ENCODE measurements around the gene ROS1.
"Not testable (repeated sequence)": the region's sequence is repeated elsewhere in the genome, so short reads cannot be mapped to it uniquely, and the experiment has no call there.

Gene ROS1

GRCh38 chr6:117425431-117426153, at the start of gene ROS1:
TSS of gene ROS1 (minus strand) at chr6:117425942. CDS start at chr6:117425656, 286 bp downstream.
- Histone ChIP-seq H3K27me3 (ENCODE audit: insufficient read depth, low read length) (no peaks in the 10 kb centered on the region), H3K9me3 (ENCODE audit: insufficient read depth, low read depth, low read length) (no peaks in the 10 kb centered on the region), H3K36me3 (ENCODE audit: insufficient read depth, low read depth, low read length) (no peaks in the 10 kb centered on the region), H3K9ac (ENCODE audit: low read depth, low read length) (no peak within 1 kb of the TSS), H3K27ac (ENCODE audit: low read length) (no peak within 1 kb of the TSS), H3K4me1 (ENCODE audit: insufficient read depth, low read length) (no peaks in the 10 kb centered on the region), H3K4me3 (ENCODE audit: low read length) (no peak within 1 kb of the TSS)

- Histone ChIP-seq H3K9me3 (ENCODE audit: insufficient read depth, low read depth, low read length) (no peaks in the 10 kb centered on the region), H3K9ac (ENCODE audit: low read depth, low read length) (no peak overlapping the region), H3K4me1 (ENCODE audit: insufficient read depth, low read length) (peaks cover 5% of the 10 kb centered on the region; the same call in 1 of the 2 replicates), H3K27me3 (ENCODE audit: insufficient read depth, low read length) (no peaks in the 10 kb centered on the region), H3K27ac (ENCODE audit: low read length) (no peak overlapping the region), H3K4me3 (ENCODE audit: low read length) (no peak overlapping the region), H3K36me3 (ENCODE audit: insufficient read depth, low read depth, low read length) (no peaks in the 10 kb centered on the region)
Measured at GRCh38 chr6:117473401-117473800, 47.7 kb upstream of the ROS1 start.

- Histone ChIP-seq H3K36me3 (ENCODE audit: insufficient read depth, low read depth, low read length) (no peaks in the 10 kb centered on the region), H3K4me3 (ENCODE audit: low read length) (no peak overlapping the region), H3K4me1 (ENCODE audit: insufficient read depth, low read length) (peaks cover 5% of the 10 kb centered on the region; the same call in 1 of the 2 replicates), H3K27ac (ENCODE audit: low read length) (no peak overlapping the region), H3K27me3 (ENCODE audit: insufficient read depth, low read length) (no peaks in the 10 kb centered on the region), H3K9ac (ENCODE audit: low read depth, low read length) (no peak overlapping the region), H3K9me3 (ENCODE audit: insufficient read depth, low read depth, low read length) (no peaks in the 10 kb centered on the region)
Measured at GRCh38 chr6:117472667-117473066, 46.9 kb upstream of the ROS1 start.

GRCh38 chr6:117469791-117470190, 44.0 kb upstream of the ROS1 start:
- Histone ChIP-seq H3K27ac (ENCODE audit: low read length) (no peak overlapping the region), H3K27me3 (ENCODE audit: insufficient read depth, low read length) (no peaks in the 10 kb centered on the region), H3K4me3 (ENCODE audit: low read length) (no peak overlapping the region), H3K36me3 (ENCODE audit: insufficient read depth, low read depth, low read length) (no peaks in the 10 kb centered on the region), H3K9ac (ENCODE audit: low read depth, low read length) (no peak overlapping the region), H3K9me3 (ENCODE audit: insufficient read depth, low read depth, low read length) (no peaks in the 10 kb centered on the region), H3K4me1 (ENCODE audit: insufficient read depth, low read length) (no peaks in the 10 kb centered on the region)

GRCh38 chr6:117469356-117469755, 43.6 kb upstream of the ROS1 start:
- H3K9ac ChIP-seq (ENCODE audit: low read depth, low read length) = no peak overlapping the region
- H3K4me1 ChIP-seq (ENCODE audit: insufficient read depth, low read length) = no peaks in the 10 kb centered on the region
- H3K9me3 ChIP-seq (ENCODE audit: insufficient read depth, low read depth, low read length) = no peaks in the 10 kb centered on the region
- H3K27ac ChIP-seq (ENCODE audit: low read length) = no peak overlapping the region
- H3K4me3 ChIP-seq (ENCODE audit: low read length) = no peak overlapping the region
- H3K27me3 ChIP-seq (ENCODE audit: insufficient read depth, low read length) = no peaks in the 10 kb centered on the region
- no peaks in the 10 kb centered on the region for H3K36me3 ChIP-seq (ENCODE audit: insufficient read depth, low read depth, low read length)

- not testable (repeated sequence) for H3K27ac ChIP-seq (ENCODE audit: low read length); H3K4me1 ChIP-seq (ENCODE audit: insufficient read depth, low read length); H3K9me3 ChIP-seq (ENCODE audit: insufficient read depth, low read depth, low read length); H3K9ac ChIP-seq (ENCODE audit: low read depth, low read length); H3K36me3 ChIP-seq (ENCODE audit: insufficient read depth, low read depth, low read length); H3K27me3 ChIP-seq (ENCODE audit: insufficient read depth, low read length); H3K4me3 ChIP-seq (ENCODE audit: low read length)
Measured at GRCh38 chr6:117468527-117468926, 42.8 kb upstream of the ROS1 start.

- Histone ChIP-seq H3K27ac (ENCODE audit: low read length) (no peak overlapping the region), H3K27me3 (ENCODE audit: insufficient read depth, low read length) (no peaks in the 10 kb centered on the region), H3K4me1 (ENCODE audit: insufficient read depth, low read length) (no peaks in the 10 kb centered on the region), H3K36me3 (ENCODE audit: insufficient read depth, low read depth, low read length) (no peaks in the 10 kb centered on the region), H3K4me3 (ENCODE audit: low read length) (no peak overlapping the region), H3K9me3 (ENCODE audit: insufficient read depth, low read depth, low read length) (no peaks in the 10 kb centered on the region), H3K9ac (ENCODE audit: low read depth, low read length) (no peak overlapping the region)
Measured at GRCh38 chr6:117467876-117468275, 42.1 kb upstream of the ROS1 start.

GRCh38 chr6:117465691-117466090, 39.9 kb upstream of the ROS1 start:
- H3K27ac ChIP-seq (ENCODE audit: low read length) = no peak overlapping the region

GRCh38 chr6:117464700-117465099, 39.0 kb upstream of the ROS1 start:
- H3K4me3 ChIP-seq (ENCODE audit: low read length) = no peak overlapping the region
- H3K9ac ChIP-seq (ENCODE audit: low read depth, low read length) = no peak overlapping the region
- H3K27me3 ChIP-seq (ENCODE audit: insufficient read depth, low read length) = no peaks in the 10 kb centered on the region
- no peak overlapping the region for H3K27ac ChIP-seq (ENCODE audit: low read length)
- H3K4me1 ChIP-seq (ENCODE audit: insufficient read depth, low read length) = no peaks in the 10 kb centered on the region
- H3K9me3 ChIP-seq (ENCODE audit: insufficient read depth, low read depth, low read length) = no peaks in the 10 kb centered on the region
- H3K36me3 ChIP-seq (ENCODE audit: insufficient read depth, low read depth, low read length) = no peaks in the 10 kb centered on the region

More at GRCh38 chr6:117465691-117466090, 39.9 kb upstream of the ROS1 start:
- Histone ChIP-seq H3K36me3 (ENCODE audit: insufficient read depth, low read depth, low read length) (no peaks in the 10 kb centered on the region), H3K4me1 (ENCODE audit: insufficient read depth, low read length) (no peaks in the 10 kb centered on the region), H3K27me3 (ENCODE audit: insufficient read depth, low read length) (no peaks in the 10 kb centered on the region), H3K9me3 (ENCODE audit: insufficient read depth, low read depth, low read length) (no peaks in the 10 kb centered on the region), H3K9ac (ENCODE audit: low read depth, low read length) (no peak overlapping the region), H3K4me3 (ENCODE audit: low read length) (no peak overlapping the region)

- no peaks in the 10 kb centered on the region for H3K27me3 ChIP-seq (ENCODE audit: insufficient read depth, low read length)
- H3K4me1 ChIP-seq (ENCODE audit: insufficient read depth, low read length) = no peaks in the 10 kb centered on the region
- no peak overlapping the region for H3K27ac ChIP-seq (ENCODE audit: low read length)
- no peak overlapping the region for H3K4me3 ChIP-seq (ENCODE audit: low read length)
- no peaks in the 10 kb centered on the region for H3K36me3 ChIP-seq (ENCODE audit: insufficient read depth, low read depth, low read length)
- H3K9ac ChIP-seq (ENCODE audit: low read depth, low read length) = no peak overlapping the region
- H3K9me3 ChIP-seq (ENCODE audit: insufficient read depth, low read depth, low read length) = no peaks in the 10 kb centered on the region
Measured at GRCh38 chr6:117463762-117464665, 38.3 kb upstream of the ROS1 start.

- Histone ChIP-seq H3K4me1 (ENCODE audit: insufficient read depth, low read length) (no peaks in the 10 kb centered on the region), H3K36me3 (ENCODE audit: insufficient read depth, low read depth, low read length) (no peaks in the 10 kb centered on the region), H3K9me3 (ENCODE audit: insufficient read depth, low read depth, low read length) (no peaks in the 10 kb centered on the region), H3K27me3 (ENCODE audit: insufficient read depth, low read length) (no peaks in the 10 kb centered on the region), H3K27ac (ENCODE audit: low read length) (no peak overlapping the region), H3K4me3 (ENCODE audit: low read length) (no peak overlapping the region), H3K9ac (ENCODE audit: low read depth, low read length) (no peak overlapping the region)
Measured at GRCh38 chr6:117459204-117459944, 33.6 kb upstream of the ROS1 start.
